Lower lobe of right lung (tissue), 2 donors: Measurements from ENCODE around the gene CNNM2. TPM values are rescaled to one million over a fixed set of nuclear protein-coding genes. Genes with fewer than 3 reads are reported as not detected.
"Not testable (repeated sequence)": the region's sequence is repeated elsewhere in the genome, so short reads cannot be mapped to it uniquely, and the experiment has no call there.

Experiments used
- ATAC-seq, 2 donors: fragments of 200-7000 bp; cut with Tn5 transposase; one replicate each; pipeline ENCODE4 v1.9.1; 2020 to 2022; ENCODE audit warnings: mild to moderate bottlenecking in 2 of 2, moderate library complexity in 2 of 2
- DNase-seq: peaks from one replicate; pipeline ENCODE4 v3.0.0-alpha.2; 2020
- H3K27ac ChIP-seq: fragments of 200-600 bp; one replicate; pipeline ENCODE4 v1.8.0; 2022
- H3K27me3 ChIP-seq: fragments of 200-600 bp; one replicate; pipeline ENCODE4 v1.8.0; 2022; ENCODE audit warnings: low read depth
- H3K36me3 ChIP-seq: fragments of 200-600 bp; one replicate; pipeline ENCODE4 v1.8.0; 2022; ENCODE audit warnings: mild to moderate bottlenecking
- H3K4me1 ChIP-seq: fragments of 200-600 bp; one replicate; pipeline ENCODE4 v1.8.0; 2022
- H3K4me3 ChIP-seq: fragments of 200-600 bp; one replicate; pipeline ENCODE4 v1.8.0; 2022; ENCODE audit warnings: mild to moderate bottlenecking
- H3K9me3 ChIP-seq: fragments of 200-600 bp; one replicate; pipeline ENCODE4 v1.8.0; 2022
- CTCF ChIP-seq: fragments of 200-600 bp; IDR thresholded peaks from one replicate; pipeline ENCODE4 v1.8.0; 2022; ENCODE audit warnings: antibody characterized with exemption, mild to moderate bottlenecking
- intact Hi-C: fragments of 100-400 bp; cut with DNase I; formaldehyde crosslinking; loops from one replicate; pipeline ENCODE4 v1.11.0; 2022
- total RNA-seq: library from RNA; stranded (reverse); fragmentation: NEBNext Ultra II Directional; extraction: Animal tissue kit (Norgen Biotek cat#: 25700); gene quantifications from one replicate; pipeline ENCODE4 v1.2.1, GENCODE V29; 2021
- donor health status: DM: no; HTN: yes; CAD: no; lungs with severe emphysema.

Gene CNNM2
- total RNA-seq, 1 donor from 2014 or later = 12.1 TPM

GRCh38 chr10:102998399-102998907 is 80.4 kb downstream of the CNNM2 start:
- H3K27me3 ChIP-seq = no peaks in the 10 kb centered on the region
- ATAC-seq = no peak
- intact Hi-C loops = no loop called here
- H3K36me3 ChIP-seq = no peaks in the 10 kb centered on the region
- H3K4me3 ChIP-seq = no peak overlapping the region
- DNase-seq = no peak
- H3K27ac ChIP-seq = no peak overlapping the region
- no peaks in the 10 kb centered on the region for H3K9me3 ChIP-seq
- no peak for TF ChIP-seq CTCF
- no peaks in the 10 kb centered on the region for H3K4me1 ChIP-seq

- H3K27ac ChIP-seq, intact Hi-C loops, H3K27me3 ChIP-seq, ATAC-seq, H3K36me3 ChIP-seq, H3K4me1 ChIP-seq, H3K9me3 ChIP-seq, DNase-seq, H3K4me3 ChIP-seq: not testable (repeated sequence)
These were observed 82.0 kb downstream of the CNNM2 start for GRCh38 chr10:103000050-103000449.

DNA sequence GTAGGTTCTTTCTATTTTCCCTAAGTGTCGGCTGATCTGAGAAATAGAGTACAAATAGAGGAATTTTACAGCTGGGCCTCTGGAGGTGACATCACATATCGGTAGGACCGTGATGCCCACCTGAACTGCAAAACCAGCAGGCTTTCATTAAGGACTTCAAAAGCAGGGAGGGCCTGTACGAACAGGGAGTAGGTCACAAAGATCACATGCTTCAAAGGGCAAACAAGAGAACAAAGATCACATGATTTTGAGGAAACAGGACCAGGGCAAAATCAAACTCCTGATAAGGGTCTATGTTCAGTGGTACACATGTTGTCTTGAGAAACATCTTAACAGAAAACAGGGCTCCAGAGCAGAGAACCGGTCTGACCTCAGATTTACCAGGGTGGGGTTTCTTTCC is 88.9 kb downstream of the CNNM2 start:
- intact Hi-C loops = no loop called here
- DNase-seq (no peak), ATAC-seq (no peak)
- no peak for TF ChIP-seq CTCF
- no peak overlapping the region for H3K4me3 ChIP-seq
- H3K36me3 ChIP-seq = no peaks in the 10 kb centered on the region
- no peaks in the 10 kb centered on the region for H3K27me3 ChIP-seq
- H3K9me3 ChIP-seq = no peaks in the 10 kb centered on the region
- no peak overlapping the region for H3K27ac ChIP-seq
- no peaks in the 10 kb centered on the region for H3K4me1 ChIP-seq

DNA sequence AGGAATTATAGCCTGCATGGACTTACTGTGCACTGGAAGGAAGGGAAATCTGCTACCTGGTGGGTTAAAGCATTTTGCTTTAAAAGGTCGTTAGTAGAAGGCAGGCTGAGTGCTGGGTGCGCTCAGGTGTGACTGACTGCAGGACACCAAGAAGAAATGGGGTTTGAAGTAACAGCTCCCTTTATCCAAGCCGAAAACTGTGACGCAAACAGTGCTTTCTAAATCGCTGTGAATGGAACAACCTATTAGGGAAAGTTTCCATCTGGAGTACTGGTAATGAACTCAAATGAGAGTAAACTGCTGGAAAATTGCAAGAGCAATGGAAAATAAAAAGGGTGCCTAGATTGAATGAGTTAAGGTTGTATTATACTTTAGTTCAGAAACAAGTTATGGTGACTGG is 95.3 kb downstream of the CNNM2 start:
- Histone ChIP-seq H3K9me3 (no peaks in the 10 kb centered on the region), H3K27me3 (no peaks in the 10 kb centered on the region), H3K4me1 (no peaks in the 10 kb centered on the region), H3K36me3 (no peaks in the 10 kb centered on the region), H3K27ac (no peak overlapping the region), H3K4me3 (no peak overlapping the region)
- DNase-seq (no peak), ATAC-seq (no peak)
- intact Hi-C loops = no loop called here
- no peak for TF ChIP-seq CTCF

DNA sequence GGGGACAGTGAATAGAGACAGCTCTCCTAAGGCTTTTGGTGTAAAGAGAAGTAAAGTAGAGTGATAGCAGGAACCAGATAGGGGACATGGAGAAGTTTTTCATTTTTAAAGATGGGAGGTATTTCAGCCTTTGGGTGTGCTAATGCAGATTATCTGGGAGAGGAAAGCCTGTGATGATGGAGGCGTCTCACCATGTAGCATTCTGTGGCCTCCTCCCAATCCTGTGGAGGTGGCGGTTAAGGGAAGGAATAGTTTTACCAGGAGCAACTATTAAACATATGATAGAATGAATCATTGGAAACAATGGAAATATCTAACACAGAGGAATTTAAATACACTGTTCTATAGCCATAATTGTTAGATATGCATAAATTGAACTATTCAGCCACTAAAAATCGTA is 101.3 kb downstream of the CNNM2 start:
- ATAC-seq = no peak
- Histone ChIP-seq H3K27me3 (no peaks in the 10 kb centered on the region), H3K4me3 (no peak overlapping the region), H3K9me3 (no peaks in the 10 kb centered on the region), H3K4me1 (no peaks in the 10 kb centered on the region), H3K27ac (no peak overlapping the region), H3K36me3 (no peaks in the 10 kb centered on the region)
- TF ChIP-seq CTCF = no peak
- intact Hi-C loops = no loop called here
- DNase-seq = no peak

DNA sequence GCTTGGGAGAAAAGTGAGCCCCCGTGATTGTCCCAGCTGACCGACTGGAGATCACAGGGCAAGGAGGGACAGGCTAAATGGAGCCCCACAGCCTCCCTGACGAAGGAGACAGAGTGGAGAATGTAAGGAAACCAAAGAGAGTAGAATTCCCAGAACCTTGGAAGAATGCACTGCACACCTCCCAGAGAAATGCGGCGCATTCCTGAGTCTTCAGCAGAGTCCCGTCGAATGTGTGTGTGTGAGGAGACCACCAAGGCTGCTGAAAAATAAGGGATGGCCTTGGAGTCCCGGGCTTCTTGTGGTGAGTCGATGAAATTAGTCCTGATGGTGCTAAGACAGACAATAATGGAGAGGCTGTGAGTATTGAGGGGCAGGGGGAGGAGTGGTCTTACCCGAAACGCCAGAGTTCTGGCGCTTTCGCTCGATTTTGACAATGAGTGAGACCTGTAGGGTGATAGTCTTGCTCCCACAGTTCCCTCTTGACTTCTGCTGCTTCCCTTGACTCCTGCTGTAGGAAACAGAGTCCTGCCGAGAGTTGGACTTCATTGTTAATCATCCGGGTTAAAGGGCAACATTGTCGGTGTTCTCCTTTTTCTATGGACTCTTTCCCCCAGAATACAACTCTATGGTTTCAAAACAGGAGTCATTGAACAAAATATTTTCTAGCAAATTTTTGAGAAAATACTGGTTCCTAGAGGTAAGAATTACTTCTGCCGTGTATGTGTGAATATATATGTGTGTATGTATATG is 103.2 kb downstream of the CNNM2 start:
- Histone ChIP-seq H3K27ac (no peak overlapping the region), H3K4me1 (no peaks in the 10 kb centered on the region), H3K4me3 (no peak overlapping the region), H3K36me3 (no peaks in the 10 kb centered on the region), H3K27me3 (no peaks in the 10 kb centered on the region), H3K9me3 (no peaks in the 10 kb centered on the region)
- intact Hi-C loops = no loop called here
- no peak for DNase-seq
- no peak for ATAC-seq
- TF ChIP-seq CTCF = no peak
